Measurements from ENCODE around the gene ZNF480.
A peak's percentile ranks its signal among the peaks of the same experiment; 100 is the strongest.
"Not testable (repeated sequence)": the region's sequence is repeated elsewhere in the genome, so short reads cannot be mapped to it uniquely, and the experiment has no call there.

The ZNF480 gene

DNA sequence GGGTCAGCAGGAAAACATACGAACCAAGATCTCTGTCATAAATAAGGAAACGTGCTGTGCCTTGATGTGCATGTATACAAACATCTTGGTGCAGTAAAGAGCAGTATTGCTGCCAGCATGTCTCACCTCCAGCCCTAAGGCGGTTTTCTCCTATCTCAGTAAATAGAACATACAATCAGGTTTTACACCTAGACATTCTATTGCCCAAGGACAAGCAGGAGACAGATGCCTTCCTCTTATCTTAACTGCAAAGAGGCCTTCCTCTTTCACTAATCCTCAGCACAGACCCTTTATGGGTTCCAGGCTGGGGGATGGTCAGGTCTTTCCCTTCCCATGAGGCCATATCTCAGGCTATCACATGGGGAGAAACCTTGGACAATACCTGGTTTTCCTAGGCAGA lies 42.1 kb downstream of the ZNF480 start:
- H3K4me1 ChIP-seq (ENCODE audit: insufficient read depth, low read length); H3K27ac ChIP-seq (ENCODE audit: low read depth, low read length); H3K27me3 ChIP-seq (ENCODE audit: insufficient read depth, low read length); H3K9me3 ChIP-seq (ENCODE audit: insufficient read depth, low read depth, low read length); H3K9ac ChIP-seq (ENCODE audit: low read depth, low read length); H3K36me3 ChIP-seq (ENCODE audit: insufficient read depth, low read length); H3K4me3 ChIP-seq (ENCODE audit: low read length): not testable (repeated sequence)
- WGBS = 94% methylated on average over 3 of the region's 3 CpGs

DNA sequence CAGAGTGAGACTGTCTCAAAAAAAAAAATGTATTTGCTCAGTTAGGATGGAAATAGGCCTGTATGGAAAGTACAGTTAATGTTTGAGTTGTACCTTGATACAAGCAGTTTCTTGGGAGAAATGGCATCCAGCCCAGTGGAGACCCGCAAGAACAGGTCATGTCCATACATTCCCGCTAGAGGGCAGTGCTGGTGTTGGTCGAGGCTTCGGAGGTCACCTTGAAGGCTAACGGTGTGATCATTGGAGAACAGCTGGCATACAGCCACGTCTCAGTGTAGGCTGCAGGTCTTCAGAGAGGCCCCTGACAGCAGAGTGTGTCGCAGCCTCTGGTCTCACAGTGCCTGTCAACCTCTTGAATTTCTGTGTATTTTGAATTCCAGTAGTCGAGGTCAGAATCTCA lies 46.6 kb downstream of the ZNF480 start:
- H3K36me3 ChIP-seq (ENCODE audit: insufficient read depth, low read length) = peaks cover 15% of the 10 kb centered on the region
- no peak overlapping the region for H3K9ac ChIP-seq (ENCODE audit: low read depth, low read length)
- 35% methylated on average over 8 of the region's 8 CpGs for WGBS
- H3K27ac ChIP-seq (ENCODE audit: low read depth, low read length) = no peak overlapping the region
- H3K9me3 ChIP-seq (ENCODE audit: insufficient read depth, low read depth, low read length) = no peaks in the 10 kb centered on the region
- H3K4me3 ChIP-seq (ENCODE audit: low read length) = no peak overlapping the region
- H3K4me1 ChIP-seq (ENCODE audit: insufficient read depth, low read length) = no peaks in the 10 kb centered on the region
- no peaks in the 10 kb centered on the region for H3K27me3 ChIP-seq (ENCODE audit: insufficient read depth, low read length)

DNA sequence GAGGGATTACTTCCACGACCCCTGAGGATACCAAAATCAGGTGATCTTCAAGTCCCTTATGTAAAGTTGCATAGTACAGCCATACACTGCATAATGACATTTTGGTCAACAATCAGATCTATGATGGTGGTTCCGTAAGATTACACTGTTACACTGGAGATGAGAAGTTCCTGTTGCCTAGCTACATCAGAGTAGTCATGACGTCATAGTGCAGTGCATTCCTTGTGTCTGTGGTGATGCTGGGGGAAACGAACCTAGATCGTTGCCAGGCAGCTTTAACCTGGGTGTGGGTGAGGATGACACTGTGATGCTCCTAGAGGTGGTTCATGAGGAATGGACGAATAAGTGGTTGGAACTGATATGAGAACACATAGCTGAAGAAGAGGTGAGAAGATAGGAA lies 48.2 kb downstream of the ZNF480 start:
- no peaks in the 10 kb centered on the region for H3K27me3 ChIP-seq (ENCODE audit: insufficient read depth, low read length)
- peaks cover 26% of the 10 kb centered on the region for H3K36me3 ChIP-seq (ENCODE audit: insufficient read depth, low read length)
- H3K9ac ChIP-seq (ENCODE audit: low read depth, low read length) = no peak overlapping the region
- WGBS = 92% methylated on average over 6 of the region's 6 CpGs
- no peak overlapping the region for H3K27ac ChIP-seq (ENCODE audit: low read depth, low read length)
- H3K9me3 ChIP-seq (ENCODE audit: insufficient read depth, low read depth, low read length) = no peaks in the 10 kb centered on the region
- H3K4me3 ChIP-seq (ENCODE audit: low read length) = no peak overlapping the region
- H3K4me1 ChIP-seq (ENCODE audit: insufficient read depth, low read length) = no peaks in the 10 kb centered on the region

DNA sequence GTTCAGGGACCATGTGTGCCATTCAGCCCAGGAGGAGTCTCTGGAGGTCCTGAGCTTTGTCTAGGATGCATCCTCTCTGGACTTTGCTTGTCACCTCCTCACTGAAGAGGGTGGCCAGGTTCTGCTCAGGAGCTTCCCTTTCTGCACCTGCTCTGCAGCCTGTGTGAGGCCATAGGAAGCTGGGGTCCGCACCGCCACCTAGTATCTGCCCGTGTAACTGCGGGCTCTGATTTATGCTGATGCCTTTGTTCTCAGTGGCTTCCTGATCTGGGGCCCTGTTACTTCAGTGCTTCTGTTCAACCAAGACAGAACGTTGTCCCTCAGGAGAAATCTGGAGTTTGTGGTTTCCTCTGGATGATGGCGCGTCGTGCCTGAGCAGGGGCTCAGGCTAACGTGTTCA lies 54.5 kb downstream of the ZNF480 start:
- Histone ChIP-seq H3K27ac (ENCODE audit: low read depth, low read length) (peak overlapping the region; percentile 40; the same call in 1 of the 2 replicates), H3K9ac (ENCODE audit: low read depth, low read length) (peak overlapping the region; percentile 3; the same call in 1 of the 2 replicates), H3K4me1 (ENCODE audit: insufficient read depth, low read length) (no peaks in the 10 kb centered on the region), H3K9me3 (ENCODE audit: insufficient read depth, low read depth, low read length) (no peaks in the 10 kb centered on the region), H3K4me3 (ENCODE audit: low read length) (no peak overlapping the region), H3K36me3 (ENCODE audit: insufficient read depth, low read length) (peaks cover 55% of the 10 kb centered on the region), H3K27me3 (ENCODE audit: insufficient read depth, low read length) (no peaks in the 10 kb centered on the region)
- 90% methylated on average over 9 of the region's 9 CpGs for WGBS

DNA sequence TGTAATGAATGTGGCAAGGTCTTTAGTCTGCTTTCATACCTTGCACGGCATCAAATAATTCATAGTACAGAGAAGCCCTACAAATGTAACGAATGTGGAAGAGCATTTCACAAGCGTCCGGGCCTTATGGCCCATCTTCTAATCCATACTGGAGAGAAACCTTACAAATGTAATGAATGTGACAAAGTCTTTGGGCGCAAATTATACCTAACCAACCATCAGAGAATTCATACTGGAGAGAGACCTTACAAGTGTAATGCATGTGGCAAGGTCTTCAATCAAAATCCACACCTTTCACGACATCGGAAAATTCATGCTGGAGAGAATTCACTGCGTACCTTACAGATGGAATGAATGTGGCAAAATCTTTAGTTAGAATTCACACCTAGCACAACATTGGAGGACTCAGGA lies 69.5 kb downstream of the ZNF480 start:
- H3K9ac ChIP-seq (ENCODE audit: low read depth, low read length) = no peak overlapping the region
- no peak overlapping the region for H3K27ac ChIP-seq (ENCODE audit: low read depth, low read length)
- H3K27me3 ChIP-seq (ENCODE audit: insufficient read depth, low read length) = no peaks in the 10 kb centered on the region
- peaks cover 62% of the 10 kb centered on the region for H3K9me3 ChIP-seq (ENCODE audit: insufficient read depth, low read depth, low read length)
- H3K4me3 ChIP-seq (ENCODE audit: low read length) = no peak overlapping the region
- 95% methylated on average over 8 of the region's 8 CpGs for WGBS
- peaks cover 24% of the 10 kb centered on the region for H3K36me3 ChIP-seq (ENCODE audit: insufficient read depth, low read length)
- no peaks in the 10 kb centered on the region for H3K4me1 ChIP-seq (ENCODE audit: insufficient read depth, low read length)

DNA sequence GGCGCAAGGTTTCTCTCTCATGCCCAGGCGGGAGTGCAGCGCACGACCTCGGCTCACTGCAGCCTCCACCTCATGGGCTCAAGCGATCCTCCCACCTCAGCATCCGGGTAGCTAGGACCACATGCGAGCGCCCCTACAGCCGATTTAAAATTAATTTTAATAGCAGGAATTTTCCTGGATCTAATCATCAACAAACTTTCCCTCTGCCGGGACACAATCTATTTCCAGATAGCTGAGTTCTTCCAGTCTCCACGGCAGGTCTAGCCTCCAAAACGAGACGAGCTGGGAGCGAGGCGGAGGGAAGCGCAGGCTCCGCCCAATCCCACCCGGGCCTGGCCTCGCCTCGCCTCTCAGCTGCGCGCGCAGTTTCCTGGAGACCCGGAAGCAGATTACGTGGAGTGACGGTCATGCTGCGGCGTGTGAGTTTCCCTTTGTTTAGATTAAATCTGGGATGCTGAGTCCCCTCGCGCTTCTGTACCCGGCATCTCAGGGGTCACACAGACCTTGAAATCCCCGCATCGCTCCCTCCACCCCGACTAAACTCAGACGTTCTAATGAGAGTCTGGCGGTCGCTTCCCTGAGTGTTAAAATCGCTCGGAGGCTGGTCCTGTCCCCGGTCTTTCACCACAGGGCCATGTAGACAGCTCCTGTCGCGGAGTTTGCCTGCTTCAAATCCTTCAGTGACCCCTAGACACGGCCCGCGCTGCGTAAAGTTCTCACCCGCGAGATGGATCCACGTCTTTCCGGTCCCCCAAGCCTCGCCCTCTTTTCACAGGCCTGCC lies 72.8 kb downstream of the ZNF480 start, which contains the start of gene ZNF880:
Gene ZNF880 (plus strand): TSS at position 365 of the 782 bp plus-strand sequence. CDS start 43 bp downstream, at position 408.
- Histone ChIP-seq H3K4me1 (ENCODE audit: insufficient read depth, low read length) (no peaks in the 10 kb centered on the region), H3K4me3 (ENCODE audit: low read length) (peak within 1 kb of the TSS; percentile 94), H3K9me3 (ENCODE audit: insufficient read depth, low read depth, low read length) (peaks cover 46% of the 10 kb centered on the region), H3K9ac (ENCODE audit: low read depth, low read length) (peak within 1 kb of the TSS; percentile 98), H3K36me3 (ENCODE audit: insufficient read depth, low read length) (peaks cover 34% of the 10 kb centered on the region), H3K27ac (ENCODE audit: low read depth, low read length) (peak within 1 kb of the TSS; percentile 92), H3K27me3 (ENCODE audit: insufficient read depth, low read length) (no peaks in the 10 kb centered on the region)
- WGBS = 24% methylated on average over 52 of the region's 52 CpGs

DNA sequence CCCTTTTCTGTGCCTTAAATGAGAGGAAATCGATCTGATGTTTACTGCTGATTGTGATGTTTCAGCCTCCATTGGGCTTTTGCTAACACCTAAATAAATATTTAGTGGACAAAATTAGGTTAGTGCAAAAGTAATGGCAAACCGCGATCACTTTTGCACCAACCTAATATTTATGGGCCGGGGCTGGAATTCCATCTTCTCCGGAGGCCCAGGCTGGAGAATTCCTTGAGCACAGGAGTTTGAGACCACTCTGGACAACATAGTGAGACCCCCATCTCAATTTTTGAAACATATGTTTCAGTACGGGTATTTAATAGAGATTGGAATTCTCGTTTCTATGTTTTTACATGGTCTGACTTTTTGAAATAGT lies 73.4 kb downstream of the ZNF480 start:
- Histone ChIP-seq H3K9ac (ENCODE audit: low read depth, low read length) (peak overlapping the region; percentile 98), H3K27me3 (ENCODE audit: insufficient read depth, low read length) (no peaks in the 10 kb centered on the region), H3K36me3 (ENCODE audit: insufficient read depth, low read length) (peaks cover 35% of the 10 kb centered on the region), H3K27ac (ENCODE audit: low read depth, low read length) (peak overlapping the region; percentile 92), H3K4me3 (ENCODE audit: low read length) (peak overlapping the region; percentile 94), H3K9me3 (ENCODE audit: insufficient read depth, low read depth, low read length) (peaks cover 41% of the 10 kb centered on the region), H3K4me1 (ENCODE audit: insufficient read depth, low read length) (no peaks in the 10 kb centered on the region)
- 82% methylated on average over 6 of the region's 7 CpGs for WGBS

Data from HUES64 (cell line).